Activated naive CD4-positive, alpha-beta T cell treated with anti-CD3 and anti-CD28 coated beads, Interleukin-2, amount 50 U/mL, for 24 hours (primary cell): ENCODE data around the gene CD79B.

Experiments used
- H3K27ac Mint-ChIP-seq: one replicate; pipeline ENCODE4 v1.8.0; 2021; ENCODE audit warnings: mild to moderate bottlenecking, mixed read lengths
- H3K27me3 Mint-ChIP-seq: one replicate; pipeline ENCODE4 v1.8.0; 2021; ENCODE audit warnings: mixed read lengths
- H3K36me3 Mint-ChIP-seq: one replicate; pipeline ENCODE4 v1.8.0; 2021; ENCODE audit warnings: mixed read lengths
- H3K4me1 Mint-ChIP-seq: one replicate; pipeline ENCODE4 v1.8.0; 2021; ENCODE audit warnings: mixed read lengths
- H3K4me3 Mint-ChIP-seq: one replicate; pipeline ENCODE4 v1.8.0; 2021; ENCODE audit warnings: mild to moderate bottlenecking, mixed read lengths
- H3K9me3 Mint-ChIP-seq: one replicate; pipeline ENCODE4 v1.8.0; 2021; ENCODE audit warnings: mixed read lengths

CD79B gene

GRCh38 chr17:63960430-63960829 is 28.3 kb upstream of the CD79B start:
- no peaks in the 10 kb centered on the region for H3K9me3 Mint-ChIP-seq
- H3K36me3 Mint-ChIP-seq = no peaks in the 10 kb centered on the region
- H3K4me1 Mint-ChIP-seq = no peaks in the 10 kb centered on the region
- no peak overlapping the region for H3K27ac Mint-ChIP-seq
- H3K4me3 Mint-ChIP-seq = no peak overlapping the region
- no peaks in the 10 kb centered on the region for H3K27me3 Mint-ChIP-seq

GRCh38 chr17:63960006-63960405 is 27.9 kb upstream of the CD79B start:
- Mint-ChIP-seq H3K4me3 (no peak overlapping the region), H3K9me3 (no peaks in the 10 kb centered on the region), H3K36me3 (no peaks in the 10 kb centered on the region), H3K27me3 (no peaks in the 10 kb centered on the region), H3K4me1 (peaks cover 2% of the 10 kb centered on the region), H3K27ac (no peak overlapping the region)

GRCh38 chr17:63956296-63956920 is 24.3 kb upstream of the CD79B start:
- Mint-ChIP-seq H3K4me3 (no peak overlapping the region), H3K27ac (peak overlapping the region; percentile 31), H3K27me3 (no peaks in the 10 kb centered on the region), H3K36me3 (no peaks in the 10 kb centered on the region), H3K4me1 (peaks cover 20% of the 10 kb centered on the region), H3K9me3 (no peaks in the 10 kb centered on the region)

GRCh38 chr17:63955791-63956190 is 23.7 kb upstream of the CD79B start:
- Mint-ChIP-seq H3K27me3 (no peaks in the 10 kb centered on the region), H3K27ac (no peak overlapping the region), H3K4me1 (peaks cover 20% of the 10 kb centered on the region), H3K4me3 (no peak overlapping the region), H3K9me3 (no peaks in the 10 kb centered on the region), H3K36me3 (no peaks in the 10 kb centered on the region)

GRCh38 chr17:63955232-63955631 is 23.1 kb upstream of the CD79B start:
- H3K36me3 Mint-ChIP-seq = no peaks in the 10 kb centered on the region
- H3K27ac Mint-ChIP-seq = no peak overlapping the region
- H3K27me3 Mint-ChIP-seq = no peaks in the 10 kb centered on the region
- peaks cover 20% of the 10 kb centered on the region for H3K4me1 Mint-ChIP-seq
- H3K4me3 Mint-ChIP-seq = no peak overlapping the region
- no peaks in the 10 kb centered on the region for H3K9me3 Mint-ChIP-seq

- Mint-ChIP-seq H3K36me3 (no peaks in the 10 kb centered on the region), H3K27me3 (no peaks in the 10 kb centered on the region), H3K27ac (peak overlapping the region; percentile 63), H3K9me3 (no peaks in the 10 kb centered on the region), H3K4me1 (peaks cover 20% of the 10 kb centered on the region), H3K4me3 (no peak overlapping the region)
These were observed 22.4 kb upstream of the CD79B start for GRCh38 chr17:63954402-63955063.

GRCh38 chr17:63950940-63951907 is 19.1 kb upstream of the CD79B start:
- peaks cover 26% of the 10 kb centered on the region for H3K4me1 Mint-ChIP-seq
- H3K4me3 Mint-ChIP-seq = no peak overlapping the region
- no peak overlapping the region for H3K27ac Mint-ChIP-seq
- H3K27me3 Mint-ChIP-seq = no peaks in the 10 kb centered on the region
- no peaks in the 10 kb centered on the region for H3K9me3 Mint-ChIP-seq
- H3K36me3 Mint-ChIP-seq = no peaks in the 10 kb centered on the region

- Mint-ChIP-seq H3K9me3 (no peaks in the 10 kb centered on the region), H3K36me3 (no peaks in the 10 kb centered on the region), H3K27ac (no peak overlapping the region), H3K4me3 (no peak overlapping the region), H3K27me3 (no peaks in the 10 kb centered on the region), H3K4me1 (peaks cover 26% of the 10 kb centered on the region)
These were observed 17.6 kb upstream of the CD79B start for GRCh38 chr17:63949576-63950250.

- Mint-ChIP-seq H3K27ac (no peak overlapping the region), H3K27me3 (no peaks in the 10 kb centered on the region), H3K9me3 (no peaks in the 10 kb centered on the region), H3K36me3 (no peaks in the 10 kb centered on the region), H3K4me3 (no peak overlapping the region), H3K4me1 (peaks cover 16% of the 10 kb centered on the region)
These were observed 16.4 kb upstream of the CD79B start for GRCh38 chr17:63948521-63948920.

- H3K27ac Mint-ChIP-seq = no peak overlapping the region
- H3K9me3 Mint-ChIP-seq = no peaks in the 10 kb centered on the region
- H3K4me1 Mint-ChIP-seq = peaks cover 16% of the 10 kb centered on the region
- no peak overlapping the region for H3K4me3 Mint-ChIP-seq
- no peaks in the 10 kb centered on the region for H3K36me3 Mint-ChIP-seq
- H3K27me3 Mint-ChIP-seq = no peaks in the 10 kb centered on the region
These were observed 15.7 kb upstream of the CD79B start for GRCh38 chr17:63947711-63948330.

- Mint-ChIP-seq H3K27me3 (no peaks in the 10 kb centered on the region), H3K9me3 (no peaks in the 10 kb centered on the region), H3K4me3 (peak overlapping the region; percentile 64), H3K27ac (no peak overlapping the region), H3K36me3 (no peaks in the 10 kb centered on the region), H3K4me1 (peaks cover 12% of the 10 kb centered on the region)
These were observed 14.6 kb upstream of the CD79B start for GRCh38 chr17:63946440-63947363.

GRCh38 chr17:63945784-63946439 is 13.8 kb upstream of the CD79B start:
- Mint-ChIP-seq H3K27me3 (no peaks in the 10 kb centered on the region), H3K36me3 (no peaks in the 10 kb centered on the region), H3K27ac (no peak overlapping the region), H3K4me1 (peaks cover 12% of the 10 kb centered on the region), H3K9me3 (no peaks in the 10 kb centered on the region), H3K4me3 (no peak overlapping the region)

GRCh38 chr17:63944736-63945499 is 12.8 kb upstream of the CD79B start:
- H3K4me3 Mint-ChIP-seq = peak overlapping the region; percentile 42
- no peaks in the 10 kb centered on the region for H3K9me3 Mint-ChIP-seq
- H3K4me1 Mint-ChIP-seq = peaks cover 12% of the 10 kb centered on the region
- no peak overlapping the region for H3K27ac Mint-ChIP-seq
- H3K27me3 Mint-ChIP-seq = no peaks in the 10 kb centered on the region
- H3K36me3 Mint-ChIP-seq = no peaks in the 10 kb centered on the region
